Lower lobe of right lung (tissue), 2 donors: ENCODE results near the gene PLXNA2. TPM values are rescaled to one million over a fixed set of nuclear protein-coding genes. Genes with fewer than 3 reads are reported as not detected.

Experiments
- ATAC-seq, 2 donors: fragments of 200-7000 bp; cut with Tn5 transposase; one replicate each; pipeline ENCODE4 v1.9.1; 2020 to 2022; ENCODE audit warnings: mild to moderate bottlenecking in 2 of 2, moderate library complexity in 2 of 2
- DNase-seq: peaks from one replicate; pipeline ENCODE4 v3.0.0-alpha.2; 2020
- H3K27ac ChIP-seq: fragments of 200-600 bp; one replicate; pipeline ENCODE4 v1.8.0; 2022
- H3K27me3 ChIP-seq: fragments of 200-600 bp; one replicate; pipeline ENCODE4 v1.8.0; 2022; ENCODE audit warnings: low read depth
- H3K36me3 ChIP-seq: fragments of 200-600 bp; one replicate; pipeline ENCODE4 v1.8.0; 2022; ENCODE audit warnings: mild to moderate bottlenecking
- H3K4me1 ChIP-seq: fragments of 200-600 bp; one replicate; pipeline ENCODE4 v1.8.0; 2022
- H3K4me3 ChIP-seq: fragments of 200-600 bp; one replicate; pipeline ENCODE4 v1.8.0; 2022; ENCODE audit warnings: mild to moderate bottlenecking
- H3K9me3 ChIP-seq: fragments of 200-600 bp; one replicate; pipeline ENCODE4 v1.8.0; 2022
- CTCF ChIP-seq: fragments of 200-600 bp; IDR thresholded peaks from one replicate; pipeline ENCODE4 v1.8.0; 2022; ENCODE audit warnings: antibody characterized with exemption, mild to moderate bottlenecking
- intact Hi-C: fragments of 100-400 bp; cut with DNase I; formaldehyde crosslinking; loops from one replicate; pipeline ENCODE4 v1.11.0; 2022
- total RNA-seq: library from RNA; stranded (reverse); fragmentation: NEBNext Ultra II Directional; extraction: Animal tissue kit (Norgen Biotek cat#: 25700); gene quantifications from one replicate; pipeline ENCODE4 v1.2.1, GENCODE V29; 2021
- donor health status: DM: no; HTN: yes; CAD: no; lungs with severe emphysema.

The PLXNA2 gene
- total RNA-seq, 1 donor from 2014 or later, result 83.9 TPM

- TF ChIP-seq CTCF, result no peak
- no peaks in the 10 kb centered on the region for H3K9me3 ChIP-seq
- intact Hi-C loops, result no loop called here
- no peak overlapping the region for H3K4me3 ChIP-seq
- ATAC-seq (no peak), DNase-seq (no peak)
- H3K36me3 ChIP-seq, result peaks cover 3% of the 10 kb centered on the region
- peaks cover 13% of the 10 kb centered on the region for H3K4me1 ChIP-seq
- H3K27me3 ChIP-seq, result no peaks in the 10 kb centered on the region
- H3K27ac ChIP-seq, result no peak overlapping the region
Observed at GRCh38 chr1:208127792-208128529, 116.2 kb downstream of the PLXNA2 start.

- Histone ChIP-seq H3K36me3 (peaks cover 3% of the 10 kb centered on the region), H3K27ac (no peak overlapping the region), H3K9me3 (no peaks in the 10 kb centered on the region), H3K27me3 (no peaks in the 10 kb centered on the region), H3K4me3 (no peak overlapping the region), H3K4me1 (peaks cover 8% of the 10 kb centered on the region)
- intact Hi-C loops, result no loop called here
- no peak for DNase-seq
- no peak for TF ChIP-seq CTCF
- ATAC-seq, result no peak
Observed at GRCh38 chr1:208127284-208127683, 116.9 kb downstream of the PLXNA2 start.

GRCh38 chr1:208126108-208126507, 118.1 kb downstream of the PLXNA2 start:
- no peaks in the 10 kb centered on the region for H3K9me3 ChIP-seq
- no peak for TF ChIP-seq CTCF
- no peaks in the 10 kb centered on the region for H3K4me1 ChIP-seq
- H3K4me3 ChIP-seq, result no peak overlapping the region
- no peaks in the 10 kb centered on the region for H3K27me3 ChIP-seq
- intact Hi-C loops, result no loop called here
- DNase-seq, result no peak
- no peaks in the 10 kb centered on the region for H3K36me3 ChIP-seq
- no peak overlapping the region for H3K27ac ChIP-seq
- no peak for ATAC-seq

- H3K36me3 ChIP-seq, result peaks cover 5% of the 10 kb centered on the region
- DNase-seq (no peak), ATAC-seq (no peak)
- no peak overlapping the region for H3K27ac ChIP-seq
- H3K4me1 ChIP-seq, result peaks cover under 1% of the 10 kb centered on the region
- no peak overlapping the region for H3K4me3 ChIP-seq
- no peaks in the 10 kb centered on the region for H3K27me3 ChIP-seq
- intact Hi-C loops, result no loop called here
- no peak for TF ChIP-seq CTCF
- H3K9me3 ChIP-seq, result no peaks in the 10 kb centered on the region
Observed at GRCh38 chr1:208122612-208123358, 121.4 kb downstream of the PLXNA2 start.

- Histone ChIP-seq H3K36me3 (peaks cover 9% of the 10 kb centered on the region), H3K27ac (no peak overlapping the region), H3K4me3 (no peak overlapping the region), H3K4me1 (peaks cover 9% of the 10 kb centered on the region), H3K27me3 (no peaks in the 10 kb centered on the region), H3K9me3 (no peaks in the 10 kb centered on the region)
- no peak for TF ChIP-seq CTCF
- intact Hi-C loops, result no loop called here
- no peak for ATAC-seq
- no peak for DNase-seq
Observed at GRCh38 chr1:208121813-208122364, 122.3 kb downstream of the PLXNA2 start.
